ENCODE measurements around the gene MAP4K2. TPM values are rescaled to one million over a fixed set of nuclear protein-coding genes. Genes with fewer than 3 reads are reported as not detected.

MAP4K2 gene
- total and polyA plus RNA-seq, 2 of the 8 experiments (the other 6 are each of a cell fraction or from before 2014, with no cell fraction given), result 20.1 to 20.7 TPM

DNA sequence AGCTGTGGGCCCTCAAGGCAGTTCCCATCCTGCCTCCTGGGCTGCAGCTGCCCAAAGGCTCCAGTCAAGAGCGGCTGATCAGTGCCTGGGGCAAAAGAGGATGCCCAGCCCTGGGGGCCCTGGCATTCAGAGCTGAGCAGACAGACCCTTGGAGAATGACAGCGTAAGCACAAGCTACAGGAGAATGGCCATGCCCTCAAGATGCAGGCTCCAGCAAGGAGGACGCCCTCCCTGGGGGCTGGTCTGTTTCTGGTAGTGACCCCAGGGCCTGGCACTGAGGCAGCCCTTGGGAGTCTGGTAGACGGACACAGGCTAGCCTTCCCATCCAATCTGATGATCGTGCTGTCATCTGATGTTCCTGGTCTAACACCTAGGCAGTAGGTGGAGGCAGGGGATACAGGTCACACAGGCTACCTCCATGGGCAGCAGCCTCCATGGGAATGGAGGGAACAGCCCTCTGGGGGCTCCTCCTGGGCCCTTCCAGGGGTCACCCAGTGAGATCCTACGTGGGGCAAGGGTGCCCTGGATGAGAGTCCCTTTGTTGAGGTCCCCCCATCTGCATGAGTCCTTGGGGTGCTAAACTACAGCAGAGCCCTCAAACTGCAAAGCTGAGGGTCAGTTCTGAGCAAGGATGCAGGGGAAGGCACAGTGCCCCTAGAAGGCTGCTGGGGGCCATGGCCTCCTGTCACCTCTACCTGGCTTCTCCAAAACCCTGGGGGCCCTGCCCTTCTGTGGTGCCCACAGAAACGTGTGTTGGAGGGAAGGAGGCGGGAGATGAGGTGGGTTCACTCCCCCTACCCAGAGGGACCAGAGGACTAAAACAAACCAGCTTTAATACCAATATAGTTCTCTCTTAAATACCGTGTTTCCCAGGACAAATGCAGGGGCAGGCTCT, 14.4 kb downstream of the MAP4K2 start:
- Histone ChIP-seq H3K18ac (ENCODE audit: extremely low read depth, low read length) (no peak overlapping the region), H3K4me3 (ENCODE audit: extremely low read depth in 1 of 4, insufficient read depth in 2 of 4, low read depth in 3 of 4, low read length in 4 of 4) (no peak overlapping the region), H3K79me2 (ENCODE audit: control insufficient read depth in 1 of 2, insufficient read depth in 2 of 2, low read length in 2 of 2) (no peaks in the 10 kb centered on the region), H2BK120ac (replicated peaks; ENCODE audit: low read depth, low read length) (no peak overlapping the region), H2BK5ac (ENCODE audit: low read depth, low read length) (no peak overlapping the region), H3K56ac (replicated peaks; ENCODE audit: insufficient read length, low read depth, low read length) (no peak overlapping the region), H3K4me1 (replicated peaks in 1 of 4; ENCODE audit: control insufficient read depth in 3 of 4, insufficient read depth in 4 of 4, low read length in 3 of 4) (no peaks in the 10 kb centered on the region), H3K4me2 (ENCODE audit: insufficient read depth in 1 of 2, low read depth in 2 of 2, low read length in 2 of 2) (no peak overlapping the region), H3K27me3 (replicated peaks in 1 of 4; ENCODE audit: control insufficient read depth in 3 of 4, extremely low read depth in 1 of 4, insufficient read depth in 3 of 4, low read length in 3 of 4) (no peaks in the 10 kb centered on the region), H3K9me3 (ENCODE audit: insufficient read depth in 2 of 2, low read depth in 1 of 2, low read length in 1 of 2) (no peaks in the 10 kb centered on the region), H2AK5ac (ENCODE audit: low read depth, low read length) (no peak overlapping the region), H3K27ac (ENCODE audit: low read depth, low read length) (no peak overlapping the region), H2BK12ac (ENCODE audit: low read depth, low read length) (no peak overlapping the region), H4K91ac (replicated peaks; ENCODE audit: insufficient read length, low read length) (no peak overlapping the region), H4K20me1 (replicated peaks in 1 of 2; ENCODE audit: control insufficient read depth in 1 of 2, insufficient read depth in 2 of 2, low read length in 2 of 2) (peaks cover 0 to 3% of the 10 kb centered on the region in 2 experiments), H2BK15ac (ENCODE audit: low read length) (no peak overlapping the region), H3K23me2 (ENCODE audit: low read depth, low read length) (no peaks in the 10 kb centered on the region), H3K23ac (ENCODE audit: insufficient read length) (no peak overlapping the region), H4K8ac (ENCODE audit: extremely low read depth, insufficient read depth, low read length) (no peak overlapping the region), H4K5ac (ENCODE audit: insufficient read length, low read depth, low read length) (no peak overlapping the region), H3K14ac (ENCODE audit: insufficient read length) (no peak overlapping the region), H2AFZ (ENCODE audit: low read length) (no peak overlapping the region), H3K79me1 (ENCODE audit: low read depth, low read length) (no peaks in the 10 kb centered on the region), H3K36me3 (ENCODE audit: control insufficient read depth in 2 of 4, insufficient read depth in 4 of 4, low read length in 3 of 4) (no peaks in the 10 kb centered on the region), H3K9ac (replicated peaks in 1 of 4; ENCODE audit: extremely low read depth in 1 of 4, low read depth in 3 of 4, low read length in 3 of 4) (no peak overlapping the region), H2BK20ac (ENCODE audit: low read length) (no peak overlapping the region), H3K4ac (replicated peaks; ENCODE audit: insufficient read length, low read depth, low read length) (no peak overlapping the region)
- 82% methylated on average over 9 of the region's 9 CpGs; no CpG with 5 or more reads in 1 of the 2 experiments for WGBS, 2 experiments (ENCODE audit: extremely low coverage in 1 of 2, insufficient coverage in 1 of 2, insufficient read length in 1 of 2, insufficient replicate concordance in 2 of 2, low coverage in 1 of 2, low lambda C conversion rate in 2 of 2, missing lambda C conversion rate in 1 of 2)
- FAIRE-seq (no peak), DNase-seq (ENCODE audit: low read depth in 1 of 2, low spot score in 2 of 2) (no peak)
- ChIA-PET CTCF (ENCODE audit: partially characterized antibody) (interaction anchor here (0.6 to 5.2 kb wide), 17 partner anchors 10 to 433 kb away, joined by 3 to 31 read pairs (median 3); partner anchors contain the start of genes CDC42BPG, MAP4K2, MEN1 and SF1), POLR2A (ENCODE audit: partially characterized antibody) (interaction anchor here (0.8 to 2.1 kb wide), 9 partner anchors 10 to 253 kb away, joined by 3 to 6 read pairs (median 3); partner anchors contain the start of gene SF1)
- TF ChIP-seq SIX5 (IDR thresholded peaks at IDR 0.05; ENCODE audit: low read depth, low read length) (no peak), JUN (IDR thresholded peaks at IDR 0.05; ENCODE audit: low read depth, low read length) (no peak), SP4 (IDR thresholded peaks at IDR 0.05; ENCODE audit: low read length) (no peak), FOSL1 (IDR thresholded peaks at IDR 0.05; ENCODE audit: insufficient read depth, low read depth, low read length) (no peak), CREB1 (IDR thresholded peaks at IDR 0.05) (no peak), PHF8 (conservative IDR thresholded peaks at IDR 0.05; ENCODE audit: low read depth, low read length) (no peak), TCF12 (IDR thresholded peaks at IDR 0.05; ENCODE audit: low read depth, low read length) (no peak), POLR2AphosphoS5 (IDR thresholded peaks at IDR 0.05; ENCODE audit: low read depth, low read length) (no peak)

Data from H1 (cell line).